HepG2 (cell line): ENCODE data around the gene RPUSD2. TPM values are rescaled to one million over a fixed set of nuclear protein-coding genes. Genes with fewer than 3 reads are reported as not detected.

Experiments
- ARNT2 ChIP-seq: sonication (generic); formaldehyde crosslinking; IDR thresholded peaks from 2 replicates; pipeline ENCODE4 v1.8.0; 2022; ENCODE audit warnings: mild to moderate bottlenecking, low read depth, missing genetic modification reagents, moderate library complexity
- HNF1B ChIP-seq: sonication (generic); formaldehyde crosslinking; IDR thresholded peaks from 2 replicates; pipeline ENCODE4 v1.5.1; 2020; ENCODE audit warnings: mild to moderate bottlenecking, moderate library complexity, missing genetic modification reagents
- HNF4G ChIP-seq, 2 experiments: sonication (generic) in 1 of 2; formaldehyde crosslinking in 1 of 2; IDR thresholded peaks; 2 replicates each; pipeline versions ENCODE4 v1.4.0 to v1.6.1; 2011 to 2020; ENCODE audit warnings: borderline replicate concordance in 2 of 2, low read depth in 2 of 2, mild to moderate bottlenecking in 2 of 2, low read length in 1 of 2, missing genetic modification reagents in 1 of 2, moderate library complexity in 1 of 2
- NFYC ChIP-seq: IDR thresholded peaks from 2 replicates; pipeline ENCODE4 v1.6.1; 2016; ENCODE audit warnings: missing genetic modification reagents, missing compliant biosample characterization
- RFX3 ChIP-seq: IDR thresholded peaks from 2 replicates; pipeline ENCODE4 v1.6.1; 2016; ENCODE audit warnings: missing biosample characterization, missing genetic modification reagents
- SIX1 ChIP-seq: sonication (generic); formaldehyde crosslinking; IDR thresholded peaks from 2 replicates; pipeline ENCODE4 v1.4.0; 2020; ENCODE audit warnings: missing genetic modification reagents, borderline replicate concordance
- ZBTB3 ChIP-seq: sonication (generic); formaldehyde crosslinking; IDR thresholded peaks from 2 replicates; pipeline ENCODE4 v1.4.0; 2020; ENCODE audit warnings: low read depth, mild to moderate bottlenecking, moderate library complexity, missing genetic modification reagents, borderline replicate concordance
- ZBTB46 ChIP-seq: sonication (generic); formaldehyde crosslinking; IDR thresholded peaks from 2 replicates; pipeline ENCODE4 v1.4.0; 2020; ENCODE audit warnings: mild to moderate bottlenecking, missing genetic modification reagents, borderline replicate concordance
- ZNF143 ChIP-seq: sonication (generic); formaldehyde crosslinking; IDR thresholded peaks from 2 replicates; pipeline ENCODE4 v1.4.0; 2020; ENCODE audit warnings: missing genetic modification reagents
- ZNF20 ChIP-seq: sonication (generic); formaldehyde crosslinking; IDR thresholded peaks from 2 replicates; pipeline ENCODE4 v1.4.0; 2020; ENCODE audit warnings: mild to moderate bottlenecking, moderate library complexity, missing genetic modification reagents
- ZNF3 ChIP-seq: IDR thresholded peaks from 2 replicates; pipeline ENCODE4 v1.7.0; 2017; ENCODE audit warnings: inconsistent platforms
- ZZZ3 ChIP-seq: sonication (generic); formaldehyde crosslinking; IDR thresholded peaks from 2 replicates; pipeline ENCODE4 v1.4.0; 2020; ENCODE audit warnings: missing genetic modification reagents, mild to moderate bottlenecking, borderline replicate concordance
- polyA plus RNA-seq, 8 experiments: library from polyadenylated mRNA; depleted of rRNA in 3 of 8; stranded (reverse) in 7 of 8; unstranded in 1 of 8; fragments of >200 nt; fragmentation: Illumina TruSeq in 4 of 8; extraction: Trizol in 4 of 8; gene quantifications; 2 replicates each; pipeline versions ENCODE4 v1.2.1 to v1.2.3, GENCODE V29; 2011 to 2016; ENCODE audit warnings: low read depth in 4 of 8, missing spikeins in 1 of 8, mixed read lengths in 1 of 8; ENCODE audit not compliant: insufficient read depth in 1 of 8
- total RNA-seq, 5 experiments: library from RNA; depleted of rRNA; stranded (reverse); fragments of >200 nt; fragmentation: Illumina TruSeq; extraction: Trizol; gene quantifications; 2 replicates each; pipeline ENCODE4 v1.2.3, GENCODE V29; 2016; ENCODE audit warnings: low read depth in 1 of 5
- TF ChIP-seq, protein P1 (sequence below): sonication (generic); formaldehyde crosslinking; IDR thresholded peaks from 2 replicates; pipeline ENCODE4 v1.8.1; 2023; ENCODE audit warnings: mild to moderate bottlenecking, moderate library complexity, missing genetic modification reagents
- TF ChIP-seq, protein P2 (sequence below): sonication (generic); formaldehyde crosslinking; IDR thresholded peaks from 2 replicates; pipeline ENCODE4 v1.4.0; 2020; ENCODE audit warnings: low read depth, missing genetic modification reagents
- TF ChIP-seq, protein P3 (sequence below): sonication (generic); formaldehyde crosslinking; IDR thresholded peaks from 2 replicates; pipeline ENCODE4 v1.5.0; 2020; ENCODE audit warnings: missing genetic modification reagents
- TF ChIP-seq, protein P4 (sequence below): sonication (generic); formaldehyde crosslinking; IDR thresholded peaks from 2 replicates; pipeline ENCODE4 v1.5.0; 2020; ENCODE audit warnings: missing genetic modification reagents

RPUSD2 gene
- total and polyA plus RNA-seq, 2 of the 13 experiments (the other 11 are each of a cell fraction or from before 2014, with no cell fraction given), result 8.6 to 14.5 TPM

- TF ChIP-seq, protein P1, sequence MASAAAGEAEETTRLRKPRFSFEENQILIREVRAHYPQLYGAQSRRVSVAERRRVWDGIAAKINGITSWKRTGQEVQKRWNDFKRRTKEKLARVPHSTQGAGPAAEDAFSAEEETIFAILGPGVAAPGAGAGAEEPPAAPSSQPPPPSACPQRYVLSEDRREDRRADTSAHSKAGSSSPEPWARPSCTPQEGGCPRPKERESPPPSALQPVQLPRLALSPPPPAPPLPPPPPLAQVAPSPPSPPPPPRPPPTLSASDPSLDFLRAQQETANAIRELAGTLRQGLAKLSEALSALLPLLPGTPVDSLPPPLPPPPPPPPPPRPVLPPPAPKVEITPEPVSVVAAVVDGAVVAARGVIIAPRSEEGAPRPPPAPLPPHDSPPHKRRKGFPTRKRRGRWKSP, result no peak; the same call in 1 of the 2 replicates
- TF ChIP-seq SIX1 (CRISPR knock-in tag) (no peak), ARNT2 (CRISPR knock-in tag) (no peak), NFYC (CRISPR knock-in tag) (peak; percentile 90), RFX3 (CRISPR knock-in tag) (peak; percentile 77), ZZZ3 (CRISPR knock-in tag) (no peak), HNF4G (IDR thresholded peaks at IDR 0.05; ENCODE audit: borderline replicate concordance, low read depth, low read length) (peak; percentile 87), HNF4G (CRISPR knock-in tag; IDR thresholded peaks at IDR 0.05; ENCODE audit: borderline replicate concordance, low read depth) (peak; percentile 67; the same call in 1 of the 2 replicates), ZBTB46 (CRISPR knock-in tag) (no peak), ZBTB3 (CRISPR knock-in tag) (0 out of 2 replicates have a peak, but pooled peaks have one; percentile 42), HNF1B (CRISPR knock-in tag) (0 out of 2 replicates have a peak, but pooled peaks have one; percentile 38), ZNF3 (CRISPR knock-in tag) (no peak), ZNF143 (CRISPR knock-in tag) (no peak), ZNF20 (CRISPR knock-in tag) (peak; percentile 86; the same call in 1 of the 2 replicates)
- TF ChIP-seq, protein P2, sequence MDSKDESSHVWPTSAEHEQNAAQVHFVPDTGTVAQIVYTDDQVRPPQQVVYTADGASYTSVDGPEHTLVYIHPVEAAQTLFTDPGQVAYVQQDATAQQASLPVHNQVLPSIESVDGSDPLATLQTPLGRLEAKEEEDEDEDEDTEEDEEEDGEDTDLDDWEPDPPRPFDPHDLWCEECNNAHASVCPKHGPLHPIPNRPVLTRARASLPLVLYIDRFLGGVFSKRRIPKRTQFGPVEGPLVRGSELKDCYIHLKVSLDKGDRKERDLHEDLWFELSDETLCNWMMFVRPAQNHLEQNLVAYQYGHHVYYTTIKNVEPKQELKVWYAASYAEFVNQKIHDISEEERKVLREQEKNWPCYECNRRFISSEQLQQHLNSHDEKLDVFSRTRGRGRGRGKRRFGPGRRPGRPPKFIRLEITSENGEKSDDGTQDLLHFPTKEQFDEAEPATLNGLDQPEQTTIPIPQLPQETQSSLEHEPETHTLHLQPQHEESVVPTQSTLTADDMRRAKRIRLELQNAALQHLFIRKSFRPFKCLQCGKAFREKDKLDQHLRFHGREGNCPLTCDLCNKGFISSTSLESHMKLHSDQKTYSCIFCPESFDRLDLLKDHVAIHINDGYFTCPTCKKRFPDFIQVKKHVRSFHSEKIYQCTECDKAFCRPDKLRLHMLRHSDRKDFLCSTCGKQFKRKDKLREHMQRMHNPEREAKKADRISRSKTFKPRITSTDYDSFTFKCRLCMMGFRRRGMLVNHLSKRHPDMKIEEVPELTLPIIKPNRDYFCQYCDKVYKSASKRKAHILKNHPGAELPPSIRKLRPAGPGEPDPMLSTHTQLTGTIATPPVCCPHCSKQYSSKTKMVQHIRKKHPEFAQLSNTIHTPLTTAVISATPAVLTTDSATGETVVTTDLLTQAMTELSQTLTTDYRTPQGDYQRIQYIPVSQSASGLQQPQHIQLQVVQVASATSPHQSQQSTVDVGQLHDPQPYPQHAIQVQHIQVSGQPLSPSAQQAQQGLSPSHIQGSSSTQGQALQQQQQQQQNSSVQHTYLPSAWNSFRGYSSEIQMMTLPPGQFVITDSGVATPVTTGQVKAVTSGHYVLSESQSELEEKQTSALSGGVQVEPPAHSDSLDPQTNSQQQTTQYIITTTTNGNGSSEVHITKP (CRISPR knock-in tag), result 0 out of 2 replicates have a peak, but pooled peaks have one; percentile 37
- TF ChIP-seq, protein P3, sequence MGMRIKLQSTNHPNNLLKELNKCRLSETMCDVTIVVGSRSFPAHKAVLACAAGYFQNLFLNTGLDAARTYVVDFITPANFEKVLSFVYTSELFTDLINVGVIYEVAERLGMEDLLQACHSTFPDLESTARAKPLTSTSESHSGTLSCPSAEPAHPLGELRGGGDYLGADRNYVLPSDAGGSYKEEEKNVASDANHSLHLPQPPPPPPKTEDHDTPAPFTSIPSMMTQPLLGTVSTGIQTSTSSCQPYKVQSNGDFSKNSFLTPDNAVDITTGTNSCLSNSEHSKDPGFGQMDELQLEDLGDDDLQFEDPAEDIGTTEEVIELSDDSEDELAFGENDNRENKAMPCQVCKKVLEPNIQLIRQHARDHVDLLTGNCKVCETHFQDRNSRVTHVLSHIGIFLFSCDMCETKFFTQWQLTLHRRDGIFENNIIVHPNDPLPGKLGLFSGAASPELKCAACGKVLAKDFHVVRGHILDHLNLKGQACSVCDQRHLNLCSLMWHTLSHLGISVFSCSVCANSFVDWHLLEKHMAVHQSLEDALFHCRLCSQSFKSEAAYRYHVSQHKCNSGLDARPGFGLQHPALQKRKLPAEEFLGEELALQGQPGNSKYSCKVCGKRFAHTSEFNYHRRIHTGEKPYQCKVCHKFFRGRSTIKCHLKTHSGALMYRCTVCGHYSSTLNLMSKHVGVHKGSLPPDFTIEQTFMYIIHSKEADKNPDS, result no peak
- TF ChIP-seq, protein P4, sequence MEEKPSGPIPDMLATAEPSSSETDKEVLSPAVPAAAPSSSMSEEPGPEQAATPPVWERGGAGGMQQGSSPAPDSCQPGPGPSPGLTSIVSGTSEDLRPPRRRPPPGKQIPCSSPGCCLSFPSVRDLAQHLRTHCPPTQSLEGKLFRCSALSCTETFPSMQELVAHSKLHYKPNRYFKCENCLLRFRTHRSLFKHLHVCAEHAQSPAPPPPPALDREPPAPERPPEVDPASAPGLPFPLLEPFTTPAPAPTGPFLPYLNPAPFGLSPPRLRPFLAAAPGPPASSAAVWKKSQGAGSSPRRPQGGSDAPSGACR (CRISPR knock-in tag), result no peak
These were observed 13.7 kb downstream of the RPUSD2 start (continued) for GRCh38 chr15:40582726-40583246.
